Measurements from ENCODE around the gene TSPOAP1.

Gene TSPOAP1

GRCh38 chr17:58340405-58340876 is 11.8 kb upstream of the TSPOAP1 start:
- no peak for DNase-seq (ENCODE audit: extremely low read depth in 1 of 2, low read depth in 1 of 2)

- DNase-seq (ENCODE audit: extremely low read depth in 1 of 2, low read depth in 1 of 2), result no peak
These were observed 11.3 kb upstream of the TSPOAP1 start for GRCh38 chr17:58339755-58340404.

- DNase-seq (ENCODE audit: extremely low read depth in 1 of 2, low read depth in 1 of 2), result no peak
These were observed 10.5 kb upstream of the TSPOAP1 start for GRCh38 chr17:58338841-58339754.

- DNase-seq (ENCODE audit: extremely low read depth in 1 of 2, low read depth in 1 of 2), result no peak
These were observed 9.9 kb upstream of the TSPOAP1 start for GRCh38 chr17:58338454-58338840.

- peak; percentile 82 to 86 for DNase-seq (ENCODE audit: extremely low read depth in 1 of 2, low read depth in 1 of 2)
These were observed 9.2 kb upstream of the TSPOAP1 start for GRCh38 chr17:58337600-58338453.

- DNase-seq (ENCODE audit: extremely low read depth in 1 of 2, low read depth in 1 of 2), result no peak
These were observed 8.6 kb upstream of the TSPOAP1 start for GRCh38 chr17:58337210-58337599.

GRCh38 chr17:58336456-58337209 is 8.0 kb upstream of the TSPOAP1 start:
- DNase-seq (ENCODE audit: extremely low read depth in 1 of 2, low read depth in 1 of 2), result no peak

GRCh38 chr17:58335779-58336455 is 7.3 kb upstream of the TSPOAP1 start:
- no peak for DNase-seq (ENCODE audit: extremely low read depth in 1 of 2, low read depth in 1 of 2)

GRCh38 chr17:58335061-58335731 is 6.6 kb upstream of the TSPOAP1 start:
- no peak for DNase-seq (ENCODE audit: extremely low read depth in 1 of 2, low read depth in 1 of 2)

- DNase-seq (ENCODE audit: extremely low read depth in 1 of 2, low read depth in 1 of 2), result no peak
These were observed 6.1 kb upstream of the TSPOAP1 start for GRCh38 chr17:58334661-58335060.

- no peak for DNase-seq (ENCODE audit: extremely low read depth in 1 of 2, low read depth in 1 of 2)
These were observed 5.7 kb upstream of the TSPOAP1 start for GRCh38 chr17:58334256-58334655.

- DNase-seq (ENCODE audit: extremely low read depth in 1 of 2, low read depth in 1 of 2), result no peak
These were observed 5.2 kb upstream of the TSPOAP1 start for GRCh38 chr17:58333736-58334207.

- DNase-seq (ENCODE audit: extremely low read depth in 1 of 2, low read depth in 1 of 2), result no peak
These were observed 4.5 kb upstream of the TSPOAP1 start for GRCh38 chr17:58332778-58333735.

GRCh38 chr17:58331815-58332777 is 3.5 kb upstream of the TSPOAP1 start:
- peak; percentile 82 to 87 for DNase-seq (ENCODE audit: extremely low read depth in 1 of 2, low read depth in 1 of 2)

GRCh38 chr17:58330997-58331814 is 2.6 kb upstream of the TSPOAP1 start:
- DNase-seq (ENCODE audit: extremely low read depth in 1 of 2, low read depth in 1 of 2), result no peak

- no peak for DNase-seq (ENCODE audit: extremely low read depth in 1 of 2, low read depth in 1 of 2)
These were observed 2.0 kb upstream of the TSPOAP1 start for GRCh38 chr17:58330538-58330996.
